DND-41 (cell line): Measurements from ENCODE around the gene ELL.

Experiments
- CTCF ChIP-seq: IDR thresholded peaks from 2 replicates; pipeline ENCODE4 v1.5.1; 2012; ENCODE audit warnings: borderline replicate concordance, low read length, moderate library complexity, mild to moderate bottlenecking; ENCODE audit not compliant: poor library complexity, severe bottlenecking; ENCODE audit errors: extremely low read depth
- EZH2 ChIP-seq: IDR thresholded peaks from 3 replicates; pipeline ENCODE4 v1.6.1; 2012; ENCODE audit warnings: borderline replicate concordance, low read depth, mild to moderate bottlenecking, moderate library complexity, low read length, inconsistent platforms; ENCODE audit not compliant: severe bottlenecking

- no peak for TF ChIP-seq EZH2
- no peak for TF ChIP-seq CTCF
Measured at GRCh38 chr19:18439910-18440237, 82.0 kb downstream of the ELL start.
